Spleen (tissue), 11 donors: Measurements from ENCODE around the gene TLR2. TPM values are rescaled to one million over a fixed set of nuclear protein-coding genes. Genes with fewer than 3 reads are reported as not detected.

Experiments used
- DNase-seq: peaks from one replicate; pipeline ENCODE4 v3.0.0-alpha.2; 2020
- H3K27ac ChIP-seq, 8 donors: fragments of 200-600 bp; sonication (generic) in 7 of 8; 1 replicate in 4 of 8; 2 replicates in 4 of 8; pipeline versions ENCODE4 v1.5.0 to v1.8.0; 2016 to 2021; ENCODE audit warnings: inconsistent platforms in 4 of 8, mild to moderate bottlenecking in 4 of 8, moderate library complexity in 1 of 8
- H3K27me3 ChIP-seq, 7 donors: fragments of 200-600 bp; sonication (generic) in 6 of 7; replicated peaks in 1 of 7; 1 replicate in 4 of 7; 2 replicates in 3 of 7; pipeline versions ENCODE4 v1.5.0 to v1.8.0; 2016 to 2021; ENCODE audit warnings: inconsistent platforms in 3 of 7, mild to moderate bottlenecking in 1 of 7
- H3K36me3 ChIP-seq, 6 donors: fragments of 200-600 bp; sonication (generic) in 5 of 6; 1 replicate in 4 of 6; 2 replicates in 2 of 6; pipeline versions ENCODE4 v1.5.0 to v1.8.0; 2016 to 2021; ENCODE audit warnings: inconsistent platforms in 2 of 6
- H3K4me1 ChIP-seq, 6 donors: fragments of 200-600 bp; sonication (generic) in 5 of 6; 1 replicate in 3 of 6; 2 replicates in 3 of 6; pipeline versions ENCODE4 v1.5.0 to v1.8.0; 2016 to 2021; ENCODE audit warnings: inconsistent platforms in 3 of 6
- H3K4me3 ChIP-seq, 8 donors: fragments of 200-600 bp; sonication (generic) in 7 of 8; 1 replicate in 4 of 8; 2 replicates in 4 of 8; pipeline versions ENCODE4 v1.5.0 to v1.8.0; 2016 to 2021; ENCODE audit warnings: inconsistent platforms in 4 of 8, mild to moderate bottlenecking in 4 of 8, moderate library complexity in 2 of 8
- H3K9me3 ChIP-seq, 8 donors: fragments of 200-600 bp; sonication (generic) in 7 of 8; 1 replicate in 4 of 8; 2 replicates in 4 of 8; pipeline versions ENCODE4 v1.5.0 to v1.8.0; 2016 to 2021; ENCODE audit warnings: inconsistent platforms in 4 of 8
- POLR2A ChIP-seq, 3 donors: fragments of 450-650 bp; IDR thresholded peaks; one replicate each; pipeline ENCODE4 v1.5.1; 2017; ENCODE audit warnings: antibody characterized with exemption in 3 of 3, mild to moderate bottlenecking in 1 of 3
- POLR2AphosphoS5 ChIP-seq, 3 donors: sonication (generic); formaldehyde crosslinking; IDR thresholded peaks; one replicate each; pipeline ENCODE4 v1.5.1; 2017; ENCODE audit warnings: antibody characterized with exemption in 3 of 3
- WGBS, 5 donors: extraction: QIAGEN DNeasy Blood & Tissue Kit in 3 of 5; methylation state at CpG; one replicate each; pipeline versions ENCODE4 v1.1.5 to v1.1.7; 2013 to 2018; 5-methylcytosine and 5-hydroxymethylcytosine counted together
- intact Hi-C: fragments of 100-400 bp; cut with DNase I; formaldehyde crosslinking; loops from one replicate; pipeline ENCODE4 v1.15.0; 2023; ENCODE audit warnings: low total_unique reads
- polyA plus RNA-seq, 3 donors: library from polyadenylated mRNA; stranded (reverse); fragments of 200-250 nt; gene quantifications; one replicate each; pipeline ENCODE4 v1.2.1, GENCODE V29; 2013
- total RNA-seq, 7 donors: library from RNA; depleted of rRNA in 3 of 7; stranded (reverse); fragments of >200 nt in 3 of 7; fragmentation: NEBNext Ultra II Directional in 4 of 7; extraction: Animal tissue kit (Norgen Biotek cat#: 25700) in 4 of 7; gene quantifications; one replicate each; pipeline versions ENCODE4 v1.1.0 to v1.2.1, GENCODE V29; 2016 to 2021
- TF ChIP-seq, protein P1 (sequence below), 11 experiments: fragments of 200-600 bp in 7 of 11; fragments of 450-650 bp in 4 of 11; sonication (generic) in 4 of 11; IDR thresholded peaks in 8 of 11; conservative IDR thresholded peaks in 3 of 11; 1 replicate in 7 of 11; 2 replicates in 4 of 11; pipeline versions ENCODE4 v1.4.0 to v1.8.0; 2016 to 2021; ENCODE audit warnings: antibody characterized with exemption in 11 of 11, inconsistent platforms in 4 of 11, mild to moderate bottlenecking in 1 of 11
- donor health status: healthy with polysubstance abuse.
- donor health status: DM: no; HTN: no; CAD: no; lungs with moderate emphysema.
- donor health status: DM: no; HTN: no; CAD: no.
- donor health status: Bipolar disorder and iron deficiency.
- donor health status: healthy.
- donor health status: DM: no; HTN: no; CAD: no.
- donor health status: DM: yes; HTN: yes; CAD: no.

Gene TLR2
- total and polyA plus RNA-seq, 10 donors, result 4.8 to 167 (median 71.1) TPM

DNA sequence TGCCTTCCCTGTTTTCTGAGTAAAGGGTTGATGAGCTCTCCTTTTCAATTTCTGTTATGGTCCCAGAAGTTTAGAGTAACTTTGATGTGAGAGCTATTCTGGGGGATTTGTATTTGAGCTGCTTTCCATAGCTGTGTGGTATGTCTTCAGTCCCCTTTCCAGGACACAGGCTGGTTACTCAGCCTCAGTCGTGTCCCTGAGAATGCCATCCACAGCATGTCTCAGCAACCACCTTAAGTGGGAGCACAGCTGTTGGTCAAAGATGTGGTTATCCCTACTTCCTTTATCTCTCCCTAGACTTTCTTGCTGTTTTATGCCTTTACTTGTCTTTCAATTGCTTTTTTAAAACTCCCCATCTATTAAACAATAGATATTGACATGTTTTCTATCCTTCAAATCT, 38.0 kb downstream of the TLR2 start:
- Histone ChIP-seq H3K27me3 (no peaks in the 10 kb centered on the region), H3K9me3 (peaks cover 0 to 5% (median 0%) of the 10 kb centered on the region in 8 donors), H3K4me1 (peaks cover 0 to 12% (median 8%) of the 10 kb centered on the region in 6 donors), H3K36me3 (peaks cover 0 to 8% (median 0%) of the 10 kb centered on the region in 6 donors), H3K27ac (no peak overlapping the region), H3K4me3 (no peak overlapping the region)
- no peak for DNase-seq
- TF ChIP-seq POLR2AphosphoS5 (IDR thresholded peaks at IDR 0.05), result no peak
- TF ChIP-seq, protein P1, sequence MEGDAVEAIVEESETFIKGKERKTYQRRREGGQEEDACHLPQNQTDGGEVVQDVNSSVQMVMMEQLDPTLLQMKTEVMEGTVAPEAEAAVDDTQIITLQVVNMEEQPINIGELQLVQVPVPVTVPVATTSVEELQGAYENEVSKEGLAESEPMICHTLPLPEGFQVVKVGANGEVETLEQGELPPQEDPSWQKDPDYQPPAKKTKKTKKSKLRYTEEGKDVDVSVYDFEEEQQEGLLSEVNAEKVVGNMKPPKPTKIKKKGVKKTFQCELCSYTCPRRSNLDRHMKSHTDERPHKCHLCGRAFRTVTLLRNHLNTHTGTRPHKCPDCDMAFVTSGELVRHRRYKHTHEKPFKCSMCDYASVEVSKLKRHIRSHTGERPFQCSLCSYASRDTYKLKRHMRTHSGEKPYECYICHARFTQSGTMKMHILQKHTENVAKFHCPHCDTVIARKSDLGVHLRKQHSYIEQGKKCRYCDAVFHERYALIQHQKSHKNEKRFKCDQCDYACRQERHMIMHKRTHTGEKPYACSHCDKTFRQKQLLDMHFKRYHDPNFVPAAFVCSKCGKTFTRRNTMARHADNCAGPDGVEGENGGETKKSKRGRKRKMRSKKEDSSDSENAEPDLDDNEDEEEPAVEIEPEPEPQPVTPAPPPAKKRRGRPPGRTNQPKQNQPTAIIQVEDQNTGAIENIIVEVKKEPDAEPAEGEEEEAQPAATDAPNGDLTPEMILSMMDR (IDR thresholded peaks at IDR 0.05 in 8 of 11, conservative IDR thresholded peaks at IDR 0.05 in 3 of 11), result no peak
- TF ChIP-seq POLR2A (IDR thresholded peaks at IDR 0.05), result no peak
- intact Hi-C loops, result no loop called here
- 41 to 77% (median 58%) methylated on average over 1 of the region's 1 CpG for WGBS, 5 donors

DNA sequence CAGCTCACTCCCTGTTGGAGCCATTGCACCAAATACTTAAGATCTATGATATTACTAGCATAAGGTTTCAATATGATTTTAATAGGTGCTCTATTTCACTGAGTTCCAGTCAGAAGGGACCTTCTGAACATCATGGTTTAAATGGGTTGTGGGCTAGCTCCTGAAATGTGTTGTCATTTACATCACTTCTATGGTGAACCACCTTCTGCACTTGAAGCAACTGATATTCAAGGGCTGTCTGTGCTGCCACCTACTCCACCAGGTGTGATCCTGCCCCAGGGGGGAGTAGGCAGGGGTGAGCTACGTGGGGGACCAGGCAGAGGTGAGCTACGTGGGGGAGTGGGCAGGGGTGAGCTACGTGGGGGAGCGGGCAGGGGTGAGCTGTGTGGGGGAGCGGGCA, 40.5 kb downstream of the TLR2 start:
- intact Hi-C loops, result no loop called here
- H3K27ac ChIP-seq, result no peak overlapping the region

DNA sequence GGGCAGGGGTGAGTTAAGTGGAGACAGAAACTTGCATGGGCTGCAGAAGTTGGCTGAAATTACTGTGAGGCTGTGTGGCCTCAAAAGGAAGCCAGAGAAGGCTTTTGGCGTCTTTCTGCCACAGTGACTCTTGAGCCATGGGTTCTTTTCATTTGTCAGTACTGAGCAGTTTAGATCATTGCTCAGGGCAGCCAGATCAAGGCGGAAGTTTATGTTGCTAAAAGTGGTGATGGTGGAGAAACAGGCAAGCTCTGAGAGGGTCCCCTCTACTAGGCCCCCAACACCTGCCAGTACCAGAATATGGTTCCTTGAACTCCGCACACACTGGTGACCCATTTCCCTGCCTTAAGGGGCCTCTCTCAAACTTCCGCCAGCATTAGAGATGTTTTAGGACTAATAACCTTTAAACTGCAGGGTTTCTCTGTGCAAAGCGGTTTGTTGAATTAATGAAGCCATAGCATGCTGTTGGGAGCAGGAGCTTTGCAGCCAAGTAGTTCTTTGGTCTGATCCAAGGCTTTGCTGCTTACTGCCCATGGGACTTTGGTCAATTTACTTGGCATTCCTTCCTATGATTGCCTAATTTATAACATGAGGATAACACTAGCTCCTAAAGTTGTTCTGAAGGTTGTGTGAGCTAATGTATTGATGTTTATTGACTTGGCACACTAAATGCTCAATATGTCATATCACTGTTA, 41.2 kb downstream of the TLR2 start:
- intact Hi-C loops, result no loop called here
- DNase-seq, result no peak
- peaks cover 5 to 44% (median 31%) of the 10 kb centered on the region in 6 donors for H3K4me1 ChIP-seq
- 83 to 96% (median 88%) methylated on average over 5 of the region's 5 CpGs for WGBS, 5 donors
- H3K27me3 ChIP-seq, result no peaks in the 10 kb centered on the region
- TF ChIP-seq POLR2A (IDR thresholded peaks at IDR 0.05), result no peak
- TF ChIP-seq, protein P1 (IDR thresholded peaks at IDR 0.05 in 8 of 11, conservative IDR thresholded peaks at IDR 0.05 in 3 of 11), result no peak
- TF ChIP-seq POLR2AphosphoS5 (IDR thresholded peaks at IDR 0.05), result no peak
- H3K36me3 ChIP-seq, result peaks cover 0 to 8% (median 0%) of the 10 kb centered on the region in 6 donors
- no peaks in the 10 kb centered on the region for H3K9me3 ChIP-seq
- H3K27ac ChIP-seq, result no peak overlapping the region
- H3K4me3 ChIP-seq, result no peak overlapping the region

More for the DNA sequence above, 40.5 kb downstream of the TLR2 start:
- Histone ChIP-seq H3K9me3 (no peaks in the 10 kb centered on the region), H3K27me3 (no peaks in the 10 kb centered on the region), H3K36me3 (peaks cover 0 to 8% (median 0%) of the 10 kb centered on the region in 6 donors), H3K4me3 (no peak overlapping the region), H3K4me1 (peaks cover 5 to 37% (median 29%) of the 10 kb centered on the region in 6 donors)
- TF ChIP-seq, protein P1 (IDR thresholded peaks at IDR 0.05 in 8 of 11, conservative IDR thresholded peaks at IDR 0.05 in 3 of 11), result no peak
- TF ChIP-seq POLR2A (IDR thresholded peaks at IDR 0.05) (no peak), POLR2AphosphoS5 (IDR thresholded peaks at IDR 0.05) (no peak)
- 85 to 100% (median 90%) methylated on average over 1 to 5 of the region's 5 CpGs for WGBS, 5 donors
- no peak for DNase-seq

DNA sequence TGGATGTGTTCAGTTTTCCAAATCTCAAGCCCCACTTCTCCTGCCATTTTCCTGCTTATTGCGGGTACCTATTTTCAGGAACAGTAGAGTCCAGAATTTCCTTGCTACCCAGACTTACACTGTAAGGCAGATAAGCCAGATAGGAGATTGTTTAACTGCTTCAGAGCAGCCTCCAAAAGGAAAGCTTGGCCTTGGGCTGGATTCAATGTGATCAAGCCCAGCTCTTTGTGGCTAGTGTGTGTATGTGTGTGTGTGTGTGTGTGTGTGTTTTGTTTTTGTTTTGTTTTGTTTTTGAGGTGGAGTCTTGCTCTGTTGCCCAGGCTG, 41.7 kb downstream of the TLR2 start:
- no peak for TF ChIP-seq POLR2AphosphoS5 (IDR thresholded peaks at IDR 0.05)
- TF ChIP-seq POLR2A (IDR thresholded peaks at IDR 0.05), result no peak
- TF ChIP-seq, protein P1 (IDR thresholded peaks at IDR 0.05 in 8 of 11, conservative IDR thresholded peaks at IDR 0.05 in 3 of 11), result no peak
- DNase-seq, result no peak
- Histone ChIP-seq H3K36me3 (peaks cover 0 to 8% (median 0%) of the 10 kb centered on the region in 6 donors), H3K27ac (peak overlapping the region in 1 of 8 donors; percentile 30), H3K9me3 (no peaks in the 10 kb centered on the region), H3K4me3 (no peak overlapping the region), H3K4me1 (peaks cover 5 to 46% (median 32%) of the 10 kb centered on the region in 6 donors), H3K27me3 (no peaks in the 10 kb centered on the region)
- 86 to 97% (median 94%) methylated on average over 1 of the region's 1 CpG for WGBS, 5 donors
- intact Hi-C loops, result no loop called here
